ENCODE results near the gene CELF4.

CELF4 gene

GRCh38 chr18:37207343-37207742 is 358.3 kb downstream of the CELF4 start:
- H3K27me3 ChIP-seq (ENCODE audit: insufficient read depth, poor library complexity, severe bottlenecking): no peaks in the 10 kb centered on the region
- ATAC-seq (ENCODE audit: low read depth) (no peak), DNase-seq (ENCODE audit: low spot score) (no peak)
- no peaks in the 10 kb centered on the region for H3K4me1 ChIP-seq (ENCODE audit: insufficient read depth, poor library complexity, severe bottlenecking)
- H3K9me3 ChIP-seq (ENCODE audit: severe bottlenecking): peaks cover 2% of the 10 kb centered on the region
- no peak for TF ChIP-seq CTCF (IDR thresholded peaks at IDR 0.05; ENCODE audit: poor library complexity, severe bottlenecking)
- no peaks in the 10 kb centered on the region for H3K36me3 ChIP-seq (ENCODE audit: low read depth)
- no peak overlapping the region for H3K4me3 ChIP-seq (ENCODE audit: severe bottlenecking)
- H3K27ac ChIP-seq (ENCODE audit: poor library complexity, severe bottlenecking): no peak overlapping the region

GRCh38 chr18:37199741-37200140 is 365.9 kb downstream of the CELF4 start:
- no peak for ATAC-seq (ENCODE audit: low read depth)
- H3K4me3 ChIP-seq (ENCODE audit: severe bottlenecking): no peak overlapping the region
- H3K27me3 ChIP-seq (ENCODE audit: insufficient read depth, poor library complexity, severe bottlenecking): no peaks in the 10 kb centered on the region
- DNase-seq (ENCODE audit: low spot score): no peak
- TF ChIP-seq CTCF (IDR thresholded peaks at IDR 0.05; ENCODE audit: poor library complexity, severe bottlenecking): no peak
- H3K9me3 ChIP-seq (ENCODE audit: severe bottlenecking): peaks cover 2% of the 10 kb centered on the region
- no peak overlapping the region for H3K27ac ChIP-seq (ENCODE audit: poor library complexity, severe bottlenecking)
- H3K36me3 ChIP-seq (ENCODE audit: low read depth): no peaks in the 10 kb centered on the region
- H3K4me1 ChIP-seq (ENCODE audit: insufficient read depth, poor library complexity, severe bottlenecking): no peaks in the 10 kb centered on the region

Data from RWPE2 (cell line).